Putamen (tissue), 1 donor: ENCODE results near the gene STAC2.

Experiments
- DNase-seq: peaks from one replicate; pipeline ENCODE4 v3.0.0-alpha.2; 2016; ENCODE audit warnings: low spot score

Gene STAC2

DNA sequence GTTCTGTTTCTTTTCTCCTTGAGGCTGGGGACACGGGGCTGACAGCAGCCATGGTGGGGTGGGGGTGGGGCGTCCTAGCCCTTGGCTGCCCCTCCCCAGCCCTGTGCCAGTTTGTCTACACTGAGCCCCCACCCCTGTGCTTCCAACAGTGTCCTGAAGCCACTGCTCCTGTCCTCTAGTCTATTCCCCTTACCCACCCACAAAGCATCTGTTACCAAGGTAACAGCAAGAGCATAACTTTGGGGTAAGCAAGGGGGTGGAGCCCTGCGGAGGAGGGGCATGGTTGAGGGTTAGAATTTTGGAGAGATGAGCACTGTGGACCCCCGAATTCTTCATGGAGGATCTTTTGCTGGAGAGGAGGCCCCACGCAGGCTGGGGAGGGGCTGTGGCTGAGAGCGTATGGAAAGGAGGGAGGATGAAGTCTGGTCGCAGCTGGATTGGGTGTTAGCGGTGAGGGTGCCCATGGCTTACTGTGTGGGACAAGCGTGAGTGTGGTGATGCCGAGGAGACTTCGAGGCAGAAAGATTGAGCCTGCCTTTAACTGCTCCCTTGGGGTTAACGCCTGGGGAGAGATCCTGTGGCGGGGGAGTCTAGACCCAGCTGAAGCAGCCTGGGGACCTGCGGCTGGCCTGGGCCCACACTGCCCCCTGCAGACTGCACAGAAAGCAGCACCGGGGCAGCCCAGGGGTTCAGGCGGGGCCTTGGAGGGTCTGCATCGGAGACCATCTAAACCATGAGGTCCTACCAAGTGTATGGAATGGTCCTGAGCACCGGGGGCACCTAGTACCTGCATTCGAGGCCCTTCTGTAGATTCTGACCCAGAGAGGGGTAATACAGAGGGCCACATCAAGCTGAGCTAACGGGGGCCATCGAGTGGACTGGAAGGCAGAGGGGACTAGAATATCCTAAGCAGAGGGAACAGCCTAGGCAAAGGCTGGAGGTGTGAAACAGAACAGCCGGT lies 6.1 kb upstream of the STAC2 start:
- DNase-seq, result no peak

DNA sequence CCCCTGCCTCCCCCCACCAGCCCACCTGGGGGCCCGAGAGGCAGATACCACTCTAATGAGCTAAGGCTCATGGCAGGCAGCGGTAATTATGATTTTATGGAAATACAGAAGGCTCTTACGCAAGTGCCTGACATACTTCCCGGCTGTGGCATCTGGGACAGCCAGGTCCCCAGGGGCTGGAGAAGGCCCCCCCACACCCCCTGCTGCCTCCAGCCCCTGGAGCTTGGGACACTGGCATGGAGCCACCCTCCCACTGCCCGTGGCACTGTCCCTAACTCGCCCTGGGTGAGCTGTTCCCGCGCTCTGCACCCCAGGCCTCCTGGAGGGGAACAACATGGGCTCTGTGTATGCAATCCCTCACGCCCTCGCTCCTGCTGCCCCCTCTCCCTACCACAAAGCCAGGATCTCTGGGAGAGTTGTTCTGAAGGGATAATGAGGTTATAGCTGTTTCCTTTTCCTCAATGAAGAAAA lies 5.4 kb upstream of the STAC2 start:
- DNase-seq, result no peak

DNA sequence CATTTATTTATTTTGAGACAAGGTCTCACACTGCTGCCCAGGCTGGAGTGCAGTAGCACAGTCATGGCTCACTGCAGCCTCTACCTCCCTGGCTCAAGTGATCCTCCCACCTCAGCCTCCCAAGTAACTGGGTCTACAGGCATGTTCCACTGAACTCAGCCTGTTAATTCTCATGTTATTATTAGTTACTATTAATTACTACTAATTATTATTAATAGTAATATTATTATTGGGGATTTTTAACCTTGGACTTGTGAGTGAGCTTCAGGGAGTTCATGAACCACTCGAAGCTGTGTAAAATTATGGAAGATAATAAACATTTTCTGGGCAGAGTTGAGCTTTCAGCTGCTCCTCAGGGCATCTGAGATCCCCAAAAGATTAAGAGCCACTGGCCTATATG lies 4.6 kb upstream of the STAC2 start:
- DNase-seq, result no peak

DNA sequence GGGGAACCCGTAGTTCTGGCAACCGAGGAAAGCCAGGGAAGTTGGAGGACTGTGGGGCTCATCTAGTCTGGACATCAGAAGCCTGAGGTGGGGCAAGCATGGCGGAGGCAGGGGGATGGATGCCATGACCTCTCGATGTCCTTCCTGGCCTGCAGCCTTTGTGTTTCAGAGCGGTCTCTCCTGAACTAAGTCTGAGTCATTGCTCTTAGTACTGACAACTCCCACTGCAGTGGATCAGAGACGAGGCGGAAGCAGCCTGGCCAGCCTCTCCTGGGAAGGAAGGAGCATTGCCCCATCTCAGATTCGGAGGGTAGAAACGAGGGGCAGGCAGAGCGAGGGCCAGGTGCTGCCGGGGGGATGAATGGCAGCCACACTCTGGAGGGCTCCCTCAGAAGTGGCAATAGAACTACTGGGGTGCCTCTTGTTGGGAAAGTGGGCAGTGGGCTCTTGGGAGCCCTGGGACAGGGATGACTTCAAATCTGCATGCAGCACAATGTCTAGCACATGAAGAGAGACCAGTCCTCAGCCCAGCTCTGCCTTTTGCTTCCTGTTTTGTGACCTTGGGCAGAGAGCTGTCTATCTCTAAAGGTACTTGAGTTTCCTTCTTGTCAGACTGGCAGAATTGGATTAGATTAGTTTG lies 3.6 kb upstream of the STAC2 start:
- DNase-seq, result no peak

DNA sequence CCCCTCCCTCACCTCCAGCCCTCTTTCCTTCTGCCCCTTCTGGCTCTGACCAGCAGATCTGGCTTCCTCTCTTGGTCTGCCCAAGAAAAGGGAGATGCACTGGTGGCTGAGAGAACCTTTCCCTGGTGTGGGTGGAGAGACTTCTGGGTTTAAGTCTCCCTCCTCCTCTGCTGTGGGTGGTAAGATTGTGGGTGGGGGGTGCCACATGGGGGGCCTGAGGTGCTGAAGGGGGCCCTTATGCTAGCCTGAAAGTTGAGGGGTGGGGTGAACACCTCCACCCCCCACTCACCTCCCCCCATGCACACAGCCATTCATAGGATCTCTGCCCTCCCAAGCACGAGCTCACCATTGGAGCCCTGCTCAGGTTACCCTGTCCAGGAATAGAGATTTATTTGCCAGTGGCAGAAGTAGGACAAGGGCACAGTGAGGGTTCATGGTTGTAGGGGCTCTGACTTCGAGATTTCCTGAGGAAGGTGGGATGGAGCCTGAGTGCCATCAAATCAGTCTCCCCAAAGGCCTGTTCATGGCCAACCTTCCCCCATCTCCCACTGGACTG lies 1.7 kb upstream of the STAC2 start:
- no peak for DNase-seq

DNA sequence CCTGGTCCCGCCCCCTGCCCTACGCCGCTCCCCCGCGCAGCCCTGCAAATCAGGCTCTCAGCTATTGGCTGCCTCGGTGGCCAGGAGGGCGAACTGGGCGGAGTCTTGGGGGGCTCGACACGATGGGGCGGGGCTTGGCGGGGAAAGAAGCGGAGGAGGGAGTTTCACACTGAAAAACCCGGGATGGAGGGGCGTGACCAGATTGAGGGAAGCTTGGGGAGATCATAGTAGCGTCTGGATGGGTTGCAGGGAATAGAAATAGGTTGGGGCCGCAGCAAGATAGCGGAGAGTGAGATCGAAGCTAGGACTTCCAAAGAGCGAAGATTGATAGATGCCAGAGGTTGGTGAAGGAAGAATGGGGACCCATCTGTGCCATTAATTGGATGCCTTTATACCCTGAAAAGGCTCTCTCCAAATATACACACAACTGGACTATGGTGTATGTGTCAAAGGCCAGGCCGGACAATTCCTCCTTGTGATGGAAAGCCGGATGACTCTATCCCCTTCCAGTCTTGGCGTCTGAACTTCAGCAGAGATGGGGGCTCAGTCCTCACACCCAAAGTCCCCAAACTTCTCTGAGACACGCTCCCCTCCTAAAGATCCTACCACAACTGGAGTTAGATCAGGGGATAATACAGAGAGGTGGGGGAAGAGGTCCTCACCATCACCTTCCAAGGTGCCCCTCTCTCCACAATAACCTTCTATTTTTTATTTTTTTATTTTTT lies 376 bp upstream of the STAC2 start:
- DNase-seq, result peak; percentile 76

DNA sequence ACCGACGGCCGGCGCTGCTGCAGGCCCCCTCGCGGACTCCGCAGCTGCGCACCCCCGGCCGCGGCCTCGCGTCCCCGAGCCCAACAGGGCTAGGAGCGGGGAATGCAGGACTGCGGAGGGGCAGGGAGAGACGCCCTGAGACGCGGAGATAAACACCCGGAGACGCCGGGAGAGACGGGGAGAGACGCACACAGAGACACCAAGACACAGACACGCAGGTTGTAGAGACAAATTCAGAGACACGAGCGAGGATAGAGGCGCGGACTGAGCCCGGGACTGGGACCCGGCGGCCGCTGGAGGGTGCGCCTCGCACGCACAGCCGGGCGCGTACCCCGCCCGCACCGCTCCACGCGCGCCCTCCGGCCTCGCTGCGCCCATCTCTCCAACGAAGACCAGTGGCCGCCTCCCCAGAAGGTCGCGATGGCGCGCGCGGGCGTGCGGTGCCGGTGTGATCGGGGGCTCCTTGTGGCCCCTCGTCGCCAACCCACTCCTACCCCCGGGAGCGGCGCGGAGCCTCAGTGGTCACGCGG lies 902 bp downstream of the STAC2 start:
- DNase-seq, result no peak

DNA sequence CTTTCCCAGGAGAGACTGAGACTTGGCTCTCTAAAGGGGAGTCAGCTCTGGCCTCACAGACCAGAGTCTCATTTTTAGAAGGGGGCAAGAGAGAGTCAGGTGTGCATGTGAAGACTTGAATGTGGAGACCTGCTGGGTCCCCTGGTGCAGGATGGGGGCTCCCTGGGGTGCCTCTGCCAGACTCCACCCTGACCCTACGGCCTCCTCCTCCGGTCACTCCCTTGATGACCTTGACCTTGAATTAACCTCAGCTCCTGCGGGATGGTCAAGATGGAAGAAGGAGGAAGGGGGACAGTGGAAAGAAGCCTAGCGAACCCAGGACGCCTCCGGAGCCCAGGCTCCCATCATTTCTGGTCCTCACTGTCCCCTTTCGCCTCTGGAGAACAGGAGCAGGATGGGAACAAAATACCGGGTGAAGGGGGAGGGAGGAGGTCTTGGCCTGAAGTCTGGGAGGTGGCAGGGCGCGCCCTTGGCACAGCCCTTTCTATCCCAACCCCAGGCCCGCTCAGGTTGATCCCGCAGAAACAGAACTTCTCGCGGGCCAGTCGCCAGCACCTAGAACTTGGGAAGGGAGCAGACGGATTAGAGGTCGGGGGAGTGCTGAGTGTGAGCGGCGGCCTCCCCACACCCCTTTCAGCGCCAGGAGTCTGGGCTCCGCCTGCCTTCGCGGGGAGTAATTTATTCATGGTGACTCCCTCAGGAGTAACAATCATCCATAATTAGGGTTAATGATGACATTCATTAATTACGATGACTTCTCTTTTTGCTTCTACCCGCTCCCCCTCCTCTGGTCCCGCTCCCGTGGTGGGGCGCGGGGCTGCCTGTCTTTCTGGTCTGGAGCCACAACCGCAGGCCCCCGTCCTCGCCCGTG lies 1.6 kb downstream of the STAC2 start:
- DNase-seq, result no peak

DNA sequence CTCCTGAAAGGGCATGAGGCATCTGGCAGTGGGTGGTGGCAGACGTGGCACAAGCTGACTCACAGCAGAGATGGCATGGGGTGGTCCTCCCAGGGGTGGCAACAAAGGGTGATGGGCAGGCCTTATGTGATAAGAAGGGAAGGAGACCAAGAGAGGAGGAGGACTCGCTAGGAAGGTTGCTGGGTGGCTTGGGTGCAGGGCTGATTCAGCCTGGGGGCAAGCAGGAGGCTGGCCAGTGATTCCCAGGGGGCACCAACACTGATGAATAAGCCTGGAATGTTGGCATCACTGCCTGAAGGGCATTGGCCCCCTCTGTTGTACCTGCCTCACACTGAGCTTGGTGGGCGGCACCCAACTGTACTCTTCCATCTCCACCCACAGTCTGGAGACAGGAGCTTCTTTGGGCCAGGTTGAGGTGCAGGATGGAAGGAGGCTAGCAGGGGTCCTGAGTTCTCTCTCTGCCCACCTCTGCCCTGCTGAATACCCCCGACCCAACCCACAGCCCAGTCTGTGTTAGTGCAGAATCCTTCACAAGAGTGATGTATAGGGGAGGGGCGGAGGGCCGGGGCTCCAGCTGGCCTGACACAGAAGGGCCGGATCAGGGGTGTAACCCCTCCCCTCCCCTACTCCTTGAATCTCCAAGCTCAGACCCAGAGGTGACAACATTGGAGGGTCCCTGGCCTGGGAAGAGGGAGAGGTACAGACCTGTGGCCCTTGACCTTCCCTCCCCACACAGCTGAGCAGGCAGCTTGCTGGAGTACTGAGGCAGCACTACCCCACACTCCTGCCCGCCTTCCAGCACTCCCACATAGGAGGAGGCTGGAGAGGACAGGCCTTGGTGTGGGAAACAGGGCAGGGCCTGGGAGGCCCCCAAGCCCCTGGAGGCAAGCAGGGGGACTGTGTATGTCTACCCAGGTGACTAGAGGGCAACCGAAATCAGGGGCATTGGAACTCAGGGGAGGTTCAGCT lies 2.6 kb downstream of the STAC2 start:
- DNase-seq, result no peak

DNA sequence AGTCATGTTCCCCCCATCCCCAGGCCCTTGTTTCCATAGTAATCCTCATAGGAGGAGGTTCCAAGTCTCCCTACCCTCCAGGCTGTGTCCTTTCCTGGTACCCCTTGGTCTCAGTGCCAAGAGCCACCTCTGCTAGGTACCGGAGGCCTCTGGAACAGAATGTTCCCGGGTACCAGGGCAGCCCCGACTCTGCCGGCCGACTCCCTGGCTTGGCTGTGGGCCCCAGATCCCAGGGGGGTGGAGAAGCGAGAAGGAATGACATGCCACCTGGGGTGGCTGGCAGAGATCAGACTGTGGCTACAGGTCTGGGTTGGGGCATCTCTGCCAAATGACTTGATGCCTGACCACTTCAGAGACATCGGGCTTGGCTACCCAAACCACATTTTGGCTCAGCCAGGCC lies 3.6 kb downstream of the STAC2 start:
- no peak for DNase-seq

DNA sequence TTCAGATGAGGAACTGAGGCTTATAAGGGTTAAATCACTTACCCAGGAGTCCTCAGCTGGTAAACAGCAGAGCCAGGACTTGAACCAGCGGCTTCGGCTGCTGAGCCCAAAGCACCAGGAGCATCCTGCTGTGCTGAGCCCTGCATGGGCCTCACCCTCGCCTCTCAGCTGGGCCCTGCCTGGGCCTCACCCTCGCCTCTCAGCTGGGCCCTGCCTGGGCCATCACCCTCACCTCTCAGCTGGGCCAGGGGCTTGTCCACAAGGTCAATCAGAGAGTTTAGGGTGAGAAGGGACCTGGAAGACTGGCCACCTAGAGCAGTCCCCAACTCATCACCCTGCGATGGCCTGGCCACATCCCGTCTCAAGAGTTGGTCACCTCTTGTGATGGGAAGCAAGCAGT lies 4.2 kb downstream of the STAC2 start:
- DNase-seq, result no peak

DNA sequence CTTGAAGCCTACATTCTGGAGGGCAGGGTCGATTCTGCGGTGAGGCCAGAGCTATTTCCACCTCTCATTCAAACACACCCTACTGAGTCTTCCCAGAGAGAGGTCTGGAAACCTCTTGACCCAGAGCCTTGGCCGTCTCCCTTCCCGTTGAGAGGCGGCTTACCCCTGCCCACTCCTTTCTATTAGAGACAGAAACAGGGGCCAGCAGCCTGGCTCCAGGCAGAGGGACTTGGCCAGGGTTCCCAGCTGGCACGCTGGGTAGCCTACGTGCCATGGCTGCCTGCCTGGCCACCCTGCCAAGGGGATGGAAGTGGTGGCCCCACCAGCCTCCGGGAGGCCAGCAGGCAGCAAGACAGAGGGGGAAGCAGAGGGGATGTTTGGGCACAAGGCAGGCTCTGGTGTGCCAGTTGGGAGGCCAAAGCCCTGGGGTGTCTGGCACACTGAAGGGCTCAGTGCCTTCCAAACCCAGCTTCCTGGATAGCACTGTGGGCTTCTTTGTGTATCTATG lies 6.0 kb downstream of the STAC2 start:
- peak; percentile 54 for DNase-seq

DNA sequence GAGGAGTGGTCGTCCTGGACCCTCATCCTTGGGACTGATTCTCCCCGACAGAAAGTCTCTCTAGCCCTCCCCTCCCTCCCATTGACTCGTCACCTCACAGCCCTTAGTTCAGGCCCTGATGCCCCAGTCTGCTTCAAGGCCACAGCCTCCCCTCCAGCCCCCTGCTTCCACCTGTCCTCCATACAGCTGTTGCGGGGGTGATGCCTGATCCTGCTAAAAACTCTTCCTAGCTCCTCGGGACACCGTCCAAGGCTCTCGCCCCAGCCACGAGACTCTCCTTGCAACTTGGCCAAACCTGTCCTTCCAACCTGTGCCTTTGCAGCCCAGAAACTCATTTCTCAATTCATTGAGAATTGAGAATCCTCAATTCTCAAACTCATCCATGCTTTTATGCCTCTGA lies 6.8 kb downstream of the STAC2 start:
- no peak for DNase-seq

DNA sequence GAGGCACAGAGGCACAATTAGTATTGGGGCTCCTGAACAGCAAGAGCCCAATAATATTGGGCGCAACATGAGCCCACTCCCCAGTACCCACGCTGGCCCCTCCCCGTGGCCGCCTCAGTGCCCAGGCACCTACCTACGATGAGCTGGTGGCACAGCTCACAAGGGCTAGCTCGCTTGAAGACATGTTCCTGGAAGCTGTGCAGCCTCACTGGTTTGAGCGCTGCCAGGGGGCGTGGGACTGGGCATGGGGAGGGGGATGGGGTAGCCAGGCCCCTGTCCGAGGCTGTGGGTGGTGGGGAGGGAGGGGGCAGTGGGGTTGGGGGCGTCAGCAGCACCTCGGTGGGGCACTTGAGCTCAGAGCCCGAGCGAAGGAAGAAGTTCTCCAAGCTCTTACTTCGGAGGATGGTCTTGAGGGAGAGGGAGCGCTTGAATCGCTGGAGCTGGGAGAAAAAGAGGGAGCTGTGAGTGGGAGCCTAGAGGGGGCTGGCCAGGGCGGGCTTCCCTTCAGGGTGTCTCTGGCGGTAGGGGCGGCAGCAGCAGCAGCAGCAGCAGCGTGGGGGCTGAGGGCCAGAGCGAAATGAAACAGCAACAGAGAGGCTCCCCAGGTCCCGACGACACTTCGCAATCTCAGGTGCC lies 7.9 kb downstream of the STAC2 start:
- no peak for DNase-seq

DNA sequence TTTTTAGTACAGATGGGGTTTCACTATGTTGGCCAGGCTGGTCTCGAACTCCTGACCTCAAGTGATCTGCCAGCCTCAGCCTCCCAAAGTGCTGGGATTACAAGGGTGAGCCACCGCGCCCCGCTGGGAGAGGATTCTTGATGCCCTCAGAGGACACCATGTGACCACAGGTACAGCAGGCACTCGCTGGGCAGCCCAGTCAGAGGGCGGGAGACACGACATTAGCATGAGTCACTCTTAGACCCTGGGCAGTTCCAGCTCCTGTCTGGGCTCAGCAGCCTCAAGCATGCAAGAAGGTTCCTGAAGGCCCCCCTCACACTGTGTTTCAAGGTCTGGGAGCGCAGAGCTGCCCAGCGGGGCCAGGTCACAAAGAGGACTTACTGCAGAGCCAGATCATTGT lies 11.9 kb downstream of the STAC2 start:
- no peak for DNase-seq

DNA sequence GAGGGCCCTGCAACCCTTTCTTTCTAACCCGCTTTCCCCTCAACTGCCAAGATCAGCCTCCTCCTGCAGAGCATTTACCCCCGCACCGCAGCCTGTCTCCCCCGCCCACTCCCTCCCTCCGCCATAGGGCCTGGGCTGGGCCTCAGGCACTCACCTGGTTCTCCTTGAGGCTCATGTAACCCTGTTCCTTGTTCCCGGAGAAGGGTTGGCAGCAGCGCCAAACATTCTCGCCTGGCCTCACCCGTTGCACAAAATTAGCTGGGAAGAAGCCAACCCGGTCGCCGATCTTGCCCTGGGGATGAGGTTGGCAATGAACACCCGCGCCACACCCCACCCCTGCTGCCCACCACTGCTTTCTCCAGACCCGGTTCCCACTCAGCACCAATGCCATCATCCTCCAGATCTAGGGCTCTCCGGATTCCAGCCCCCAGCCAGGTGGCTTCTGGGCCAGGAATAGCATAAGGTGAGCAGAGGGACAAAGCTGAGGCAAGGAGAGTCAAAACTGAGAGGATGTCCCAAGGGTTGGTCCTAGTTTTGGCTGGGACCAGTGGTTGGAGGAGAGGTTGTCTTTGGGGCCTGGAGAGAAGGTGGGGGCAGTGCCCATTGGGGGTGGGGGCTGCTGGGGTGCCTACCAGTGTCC lies 12.8 kb downstream of the STAC2 start:
- peak; percentile 26 for DNase-seq

DNA sequence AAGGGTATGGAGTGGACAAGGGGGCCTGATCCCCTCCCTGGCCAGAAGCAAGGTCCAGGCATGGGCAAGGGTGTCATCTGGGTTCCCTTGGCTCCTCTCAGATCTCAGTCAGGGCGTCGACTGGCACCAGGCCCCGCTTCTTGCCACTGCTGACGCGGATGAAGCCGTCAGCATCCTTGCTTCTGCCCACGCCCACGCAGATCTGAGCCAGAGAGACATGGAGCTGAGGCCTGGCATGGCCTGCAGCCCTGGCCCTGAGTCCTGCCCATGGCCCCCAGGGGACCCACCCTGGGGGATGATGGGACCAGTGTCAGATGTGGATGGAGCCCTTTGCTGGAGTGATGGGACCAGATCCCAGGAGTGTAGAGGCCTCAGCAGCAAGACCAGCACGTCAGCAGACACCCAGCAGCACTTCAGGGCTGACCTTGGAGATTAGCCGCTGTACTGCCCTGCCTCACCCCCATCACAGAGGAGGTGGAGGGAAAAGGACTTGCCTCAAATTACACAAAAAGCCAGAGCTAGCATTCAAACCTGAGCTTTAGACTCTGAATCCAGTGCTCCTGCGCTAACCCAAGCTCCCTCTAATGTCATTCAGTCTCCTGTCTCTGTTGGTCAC lies 13.4 kb downstream of the STAC2 start:
- DNase-seq, result no peak

DNA sequence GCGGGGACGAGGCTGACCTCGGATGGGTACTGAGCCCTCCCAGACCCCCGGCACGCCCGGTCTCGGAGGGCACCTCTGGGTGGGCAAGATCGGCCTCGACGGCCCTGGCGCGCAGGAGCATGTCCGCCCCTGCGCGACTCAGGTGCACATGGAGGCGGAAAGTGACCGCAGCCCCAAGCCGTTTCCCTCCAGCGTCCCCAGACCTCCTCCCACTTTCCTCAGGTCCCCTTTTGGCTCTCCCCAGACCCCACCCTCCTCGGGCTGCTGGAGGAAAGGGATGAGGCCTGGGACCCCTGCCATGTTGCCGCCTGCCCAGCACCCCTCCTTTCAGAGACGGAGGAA lies 15.7 kb downstream of the STAC2 start:
- DNase-seq, result no peak
